Transverse colon (tissue), 4 donors: ENCODE data around the gene NEK3.

Experiments
- EP300 ChIP-seq: sonication (generic); formaldehyde crosslinking; IDR thresholded peaks from one replicate; pipeline ENCODE4 v1.6.1; 2017; ENCODE audit warnings: antibody characterized with exemption, low read depth
- POLR2A ChIP-seq: fragments of 450-650 bp; IDR thresholded peaks from one replicate; pipeline ENCODE4 v1.6.1; 2016; ENCODE audit warnings: antibody characterized with exemption, mild to moderate bottlenecking, moderate library complexity
- POLR2AphosphoS5 ChIP-seq, 3 donors: sonication (generic); formaldehyde crosslinking; IDR thresholded peaks; one replicate each; pipeline ENCODE4 v1.6.1; 2016; ENCODE audit warnings: antibody characterized with exemption in 3 of 3
- TF ChIP-seq, protein P1 (sequence below), 5 experiments: fragments of 200-600 bp in 3 of 5; fragments of 450-650 bp in 2 of 5; sonication (generic) in 3 of 5; IDR thresholded peaks; 1 replicate in 2 of 5; 2 replicates in 3 of 5; pipeline ENCODE4 v1.5.1; 2016 to 2017; ENCODE audit warnings: antibody characterized with exemption in 5 of 5, inconsistent platforms in 3 of 5, mild to moderate bottlenecking in 2 of 5, moderate library complexity in 1 of 5

GRCh38 chr13:52195401-52195837 is 36.0 kb upstream of the NEK3 start:
- TF ChIP-seq POLR2A = peak; percentile 43
- TF ChIP-seq, protein P1, sequence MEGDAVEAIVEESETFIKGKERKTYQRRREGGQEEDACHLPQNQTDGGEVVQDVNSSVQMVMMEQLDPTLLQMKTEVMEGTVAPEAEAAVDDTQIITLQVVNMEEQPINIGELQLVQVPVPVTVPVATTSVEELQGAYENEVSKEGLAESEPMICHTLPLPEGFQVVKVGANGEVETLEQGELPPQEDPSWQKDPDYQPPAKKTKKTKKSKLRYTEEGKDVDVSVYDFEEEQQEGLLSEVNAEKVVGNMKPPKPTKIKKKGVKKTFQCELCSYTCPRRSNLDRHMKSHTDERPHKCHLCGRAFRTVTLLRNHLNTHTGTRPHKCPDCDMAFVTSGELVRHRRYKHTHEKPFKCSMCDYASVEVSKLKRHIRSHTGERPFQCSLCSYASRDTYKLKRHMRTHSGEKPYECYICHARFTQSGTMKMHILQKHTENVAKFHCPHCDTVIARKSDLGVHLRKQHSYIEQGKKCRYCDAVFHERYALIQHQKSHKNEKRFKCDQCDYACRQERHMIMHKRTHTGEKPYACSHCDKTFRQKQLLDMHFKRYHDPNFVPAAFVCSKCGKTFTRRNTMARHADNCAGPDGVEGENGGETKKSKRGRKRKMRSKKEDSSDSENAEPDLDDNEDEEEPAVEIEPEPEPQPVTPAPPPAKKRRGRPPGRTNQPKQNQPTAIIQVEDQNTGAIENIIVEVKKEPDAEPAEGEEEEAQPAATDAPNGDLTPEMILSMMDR (IDR thresholded peaks at IDR 0.05) = no peak
- peak in 2 of 3 donors; percentile 27 to 55 for TF ChIP-seq POLR2AphosphoS5 (IDR thresholded peaks at IDR 0.05)
- TF ChIP-seq EP300 = no peak
